Astrocyte (in vitro differentiated cells and primary cell): Measurements from ENCODE around the gene CDH20.

Experiments used
- CTCF ChIP-seq: IDR thresholded peaks from 2 replicates; pipeline ENCODE4 v1.5.1; 2011; ENCODE audit warnings: low read depth, mild to moderate bottlenecking, inconsistent platforms, low read length, moderate library complexity; ENCODE audit not compliant: insufficient read depth
- EZH2 ChIP-seq: IDR thresholded peaks from 2 replicates; pipeline ENCODE4 v1.6.1; 2012; ENCODE audit warnings: mild to moderate bottlenecking, low read length, inconsistent platforms; ENCODE audit not compliant: insufficient read depth

GRCh38 chr18:61352611-61353010 is 19.4 kb downstream of the CDH20 start:
- TF ChIP-seq CTCF (no peak), EZH2 (no peak)
